ENCODE data around the gene PIP4K2A. TPM values are rescaled to one million over a fixed set of nuclear protein-coding genes. Genes with fewer than 3 reads are reported as not detected.
"Not testable (repeated sequence)": the region's sequence is repeated elsewhere in the genome, so short reads cannot be mapped to it uniquely, and the experiment has no call there.

The PIP4K2A gene
- total RNA-seq, 1 donor from 2014 or later: 44.1 TPM

- Mint-ChIP-seq H3K36me3 (ENCODE audit: low read depth) (no peaks in the 10 kb centered on the region), H3K4me1 (ENCODE audit: low read depth) (no peaks in the 10 kb centered on the region), H3K9me3 (ENCODE audit: low read depth) (no peaks in the 10 kb centered on the region), H3K27ac (ENCODE audit: unreplicated experiment) (no peak overlapping the region), H3K27me3 (ENCODE audit: low read depth) (peaks cover 2% of the 10 kb centered on the region), H3K4me3 (ENCODE audit: unreplicated experiment) (no peak overlapping the region)
- no peak for DNase-seq (ENCODE audit: low spot score)
- TF ChIP-seq CTCF (IDR thresholded peaks at IDR 0.05): no peak
These were observed 6.3 kb upstream of the PIP4K2A start for GRCh38 chr10:22720667-22721066.

GRCh38 chr10:22719406-22720042 lies 5.1 kb upstream of the PIP4K2A start:
- H3K4me1 Mint-ChIP-seq (ENCODE audit: low read depth): peaks cover 3% of the 10 kb centered on the region
- no peak overlapping the region for H3K27ac Mint-ChIP-seq (ENCODE audit: unreplicated experiment)
- no peak for TF ChIP-seq CTCF (IDR thresholded peaks at IDR 0.05)
- no peak for DNase-seq (ENCODE audit: low spot score)
- no peaks in the 10 kb centered on the region for H3K36me3 Mint-ChIP-seq (ENCODE audit: low read depth)
- H3K27me3 Mint-ChIP-seq (ENCODE audit: low read depth): peaks cover 2% of the 10 kb centered on the region
- no peaks in the 10 kb centered on the region for H3K9me3 Mint-ChIP-seq (ENCODE audit: low read depth)
- no peak overlapping the region for H3K4me3 Mint-ChIP-seq (ENCODE audit: unreplicated experiment)

- not testable (repeated sequence) for H3K27ac Mint-ChIP-seq (ENCODE audit: unreplicated experiment); H3K4me3 Mint-ChIP-seq (ENCODE audit: unreplicated experiment); H3K4me1 Mint-ChIP-seq (ENCODE audit: low read depth); H3K36me3 Mint-ChIP-seq (ENCODE audit: low read depth); H3K9me3 Mint-ChIP-seq (ENCODE audit: low read depth); DNase-seq (ENCODE audit: low spot score); H3K27me3 Mint-ChIP-seq (ENCODE audit: low read depth)
These were observed 4.3 kb upstream of the PIP4K2A start for GRCh38 chr10:22718659-22719058.

GRCh38 chr10:22717728-22718127 lies 3.4 kb upstream of the PIP4K2A start:
- no peaks in the 10 kb centered on the region for H3K9me3 Mint-ChIP-seq (ENCODE audit: low read depth)
- H3K4me3 Mint-ChIP-seq (ENCODE audit: unreplicated experiment): no peak overlapping the region
- no peaks in the 10 kb centered on the region for H3K27me3 Mint-ChIP-seq (ENCODE audit: low read depth)
- no peak overlapping the region for H3K27ac Mint-ChIP-seq (ENCODE audit: unreplicated experiment)
- no peaks in the 10 kb centered on the region for H3K36me3 Mint-ChIP-seq (ENCODE audit: low read depth)
- peaks cover 4% of the 10 kb centered on the region for H3K4me1 Mint-ChIP-seq (ENCODE audit: low read depth)
- TF ChIP-seq CTCF (IDR thresholded peaks at IDR 0.05): no peak
- no peak for DNase-seq (ENCODE audit: low spot score)

GRCh38 chr10:22716943-22717342 lies 2.6 kb upstream of the PIP4K2A start:
- Mint-ChIP-seq H3K4me1 (ENCODE audit: low read depth) (peaks cover 11% of the 10 kb centered on the region), H3K9me3 (ENCODE audit: low read depth) (no peaks in the 10 kb centered on the region), H3K27me3 (ENCODE audit: low read depth) (no peaks in the 10 kb centered on the region), H3K4me3 (ENCODE audit: unreplicated experiment) (no peak overlapping the region), H3K27ac (ENCODE audit: unreplicated experiment) (no peak overlapping the region), H3K36me3 (ENCODE audit: low read depth) (no peaks in the 10 kb centered on the region)
- no peak for TF ChIP-seq CTCF (IDR thresholded peaks at IDR 0.05)
- DNase-seq (ENCODE audit: low spot score): no peak

GRCh38 chr10:22715290-22715625 lies 880 bp upstream of the PIP4K2A start:
- H3K27me3 Mint-ChIP-seq (ENCODE audit: low read depth): no peaks in the 10 kb centered on the region
- peaks cover 28% of the 10 kb centered on the region for H3K4me1 Mint-ChIP-seq (ENCODE audit: low read depth)

More at GRCh38 chr10:22715290-22715625, 880 bp upstream of the PIP4K2A start:
- Mint-ChIP-seq H3K9me3 (ENCODE audit: low read depth) (no peaks in the 10 kb centered on the region), H3K36me3 (ENCODE audit: low read depth) (no peaks in the 10 kb centered on the region), H3K4me3 (ENCODE audit: unreplicated experiment) (peak overlapping the region; percentile 60), H3K27ac (ENCODE audit: unreplicated experiment) (peak overlapping the region; percentile 15)
- TF ChIP-seq CTCF (IDR thresholded peaks at IDR 0.05): no peak
- no peak for DNase-seq (ENCODE audit: low spot score)

All from chondrocyte (in vitro differentiated cells).